ENCODE results near the gene SUPT6H. TPM values are rescaled to one million over a fixed set of nuclear protein-coding genes. Genes with fewer than 3 reads are reported as not detected.

SUPT6H gene
- total and polyA plus RNA-seq, 9 of the 15 experiments (the other 6 are each of a cell fraction or from before 2014, with no cell fraction given), result 1.7 to 77.7 (median 49.2) TPM

GRCh38 chr17:28612936-28613872, 48.8 kb upstream of the SUPT6H start (continued):
- TF ChIP-seq, protein P1, sequence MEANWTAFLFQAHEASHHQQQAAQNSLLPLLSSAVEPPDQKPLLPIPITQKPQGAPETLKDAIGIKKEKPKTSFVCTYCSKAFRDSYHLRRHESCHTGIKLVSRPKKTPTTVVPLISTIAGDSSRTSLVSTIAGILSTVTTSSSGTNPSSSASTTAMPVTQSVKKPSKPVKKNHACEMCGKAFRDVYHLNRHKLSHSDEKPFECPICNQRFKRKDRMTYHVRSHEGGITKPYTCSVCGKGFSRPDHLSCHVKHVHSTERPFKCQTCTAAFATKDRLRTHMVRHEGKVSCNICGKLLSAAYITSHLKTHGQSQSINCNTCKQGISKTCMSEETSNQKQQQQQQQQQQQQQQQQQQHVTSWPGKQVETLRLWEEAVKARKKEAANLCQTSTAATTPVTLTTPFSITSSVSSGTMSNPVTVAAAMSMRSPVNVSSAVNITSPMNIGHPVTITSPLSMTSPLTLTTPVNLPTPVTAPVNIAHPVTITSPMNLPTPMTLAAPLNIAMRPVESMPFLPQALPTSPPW (CRISPR knock-in tag; IDR thresholded peaks at IDR 0.05), result no peak
- TF ChIP-seq RB1 (IDR thresholded peaks at IDR 0.05; ENCODE audit: low read depth), result no peak
- peak; percentile 59 for TF ChIP-seq REST (IDR thresholded peaks at IDR 0.05; ENCODE audit: borderline replicate concordance)
- TF ChIP-seq REST (CRISPR knock-in tag; IDR thresholded peaks at IDR 0.05; ENCODE audit: low read depth), result no peak
- no peak for TF ChIP-seq SLC30A9 (CRISPR knock-in tag; IDR thresholded peaks at IDR 0.05)
- no peak for TF ChIP-seq ESRRB (CRISPR knock-in tag; IDR thresholded peaks at IDR 0.05; ENCODE audit: borderline replicate concordance)
- TF ChIP-seq LEF1 (IDR thresholded peaks at IDR 0.05), result no peak
- no peak for TF ChIP-seq ERF (CRISPR knock-in tag; IDR thresholded peaks at IDR 0.05)
- no peak for TF ChIP-seq CEBPB (tag; IDR thresholded peaks at IDR 0.05)
- no peak for TF ChIP-seq HNRNPL (IDR thresholded peaks at IDR 0.05; ENCODE audit: low read depth, low read length)
- TF ChIP-seq CSDE1 (IDR thresholded peaks at IDR 0.05), result no peak
- TF ChIP-seq LARP7 (IDR thresholded peaks at IDR 0.05), result no peak
- no peak for TF ChIP-seq PCBP1 (IDR thresholded peaks at IDR 0.05; ENCODE audit: low read depth, low read length, poor library complexity, severe bottlenecking)
- no peak for TF ChIP-seq HMG20B (CRISPR knock-in tag; IDR thresholded peaks at IDR 0.05)
- TF ChIP-seq, protein P2, sequence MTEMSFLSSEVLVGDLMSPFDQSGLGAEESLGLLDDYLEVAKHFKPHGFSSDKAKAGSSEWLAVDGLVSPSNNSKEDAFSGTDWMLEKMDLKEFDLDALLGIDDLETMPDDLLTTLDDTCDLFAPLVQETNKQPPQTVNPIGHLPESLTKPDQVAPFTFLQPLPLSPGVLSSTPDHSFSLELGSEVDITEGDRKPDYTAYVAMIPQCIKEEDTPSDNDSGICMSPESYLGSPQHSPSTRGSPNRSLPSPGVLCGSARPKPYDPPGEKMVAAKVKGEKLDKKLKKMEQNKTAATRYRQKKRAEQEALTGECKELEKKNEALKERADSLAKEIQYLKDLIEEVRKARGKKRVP (CRISPR knock-in tag; IDR thresholded peaks at IDR 0.05), result no peak
- no peak for TF ChIP-seq NFE2 (IDR thresholded peaks at IDR 0.05; ENCODE audit: low read depth)
- no peak for TF ChIP-seq PREB (CRISPR knock-in tag; IDR thresholded peaks at IDR 0.05)
- no peak for TF ChIP-seq ZNF57 (CRISPR knock-in tag; IDR thresholded peaks at IDR 0.05)

Data from K562 (cell line).